Left hindlimb (tissue), 1 donor: ENCODE data around the gene DVL1.
"Not testable (repeated sequence)": the region's sequence is repeated elsewhere in the genome, so short reads cannot be mapped to it uniquely, and the experiment has no call there.

Experiments used
- DNase-seq: peaks from one replicate; pipeline ENCODE4 v3.0.0-alpha.2; 2018

The DVL1 gene

GRCh38 chr1:1349256-1350012 is at the start of gene DVL1:
DVL1 (minus strand) TSS chr1:1349418; CDS start chr1:1349065, 353 bp downstream.
- DNase-seq = peak; percentile 83

DNA sequence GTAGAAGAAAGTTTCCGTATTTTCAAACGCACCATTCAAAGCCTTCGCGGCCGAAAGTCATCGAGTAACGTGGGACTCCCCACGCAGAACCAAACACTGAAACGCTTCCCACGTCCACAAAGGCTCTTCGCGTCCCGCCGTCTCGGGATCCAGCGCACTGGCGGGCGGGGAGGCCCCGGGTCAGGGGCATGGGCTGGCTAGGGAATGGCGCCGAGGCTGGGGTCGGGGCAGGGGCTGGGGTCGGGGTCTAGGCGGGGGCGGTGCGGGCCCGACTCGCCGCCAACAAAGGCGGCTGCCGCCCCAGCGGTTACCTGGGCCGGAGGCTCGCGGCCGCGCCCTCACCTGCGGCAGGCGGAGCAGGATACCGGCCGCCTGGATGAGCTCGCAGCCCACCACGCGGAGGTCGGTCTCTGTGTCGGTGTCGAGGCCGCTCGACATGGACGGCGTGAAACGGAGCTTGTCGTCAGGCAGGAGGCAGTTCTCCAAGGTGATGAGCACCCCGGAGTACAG is 49.5 kb upstream of the DVL1 start:
- no peak for DNase-seq

DNA sequence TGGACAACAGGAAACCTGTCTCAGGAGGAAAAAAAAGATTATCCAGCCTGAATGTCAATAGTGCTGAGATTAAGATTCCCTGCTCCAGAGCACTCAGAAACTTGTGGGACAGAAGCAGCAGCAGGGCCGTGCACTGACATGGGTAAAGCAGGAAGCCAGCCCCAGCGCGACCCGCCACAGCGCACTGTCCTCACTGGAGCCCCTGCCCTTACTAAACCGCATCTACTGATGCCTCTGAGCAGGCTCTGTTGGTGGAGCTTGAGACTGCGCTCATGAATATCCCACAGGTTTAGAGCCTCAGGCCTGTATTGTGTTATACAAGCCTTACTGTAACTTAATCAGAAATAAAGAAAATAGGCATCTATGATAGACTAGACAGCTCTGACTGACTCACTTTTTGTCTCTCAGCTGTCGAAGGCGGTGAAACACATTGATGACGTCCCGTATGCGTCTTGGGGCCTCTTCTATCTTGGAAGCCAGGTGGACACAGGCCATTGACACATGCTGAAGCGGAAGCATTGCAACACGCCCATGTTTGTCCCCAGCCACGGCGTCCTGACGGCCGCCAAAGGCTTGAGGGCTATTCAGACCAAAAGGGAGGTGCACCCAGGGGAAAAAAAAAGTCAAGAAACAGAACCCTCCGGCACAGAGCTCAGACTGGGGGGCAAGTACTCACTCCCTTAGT is 48.8 kb upstream of the DVL1 start:
- no peak for DNase-seq

DNA sequence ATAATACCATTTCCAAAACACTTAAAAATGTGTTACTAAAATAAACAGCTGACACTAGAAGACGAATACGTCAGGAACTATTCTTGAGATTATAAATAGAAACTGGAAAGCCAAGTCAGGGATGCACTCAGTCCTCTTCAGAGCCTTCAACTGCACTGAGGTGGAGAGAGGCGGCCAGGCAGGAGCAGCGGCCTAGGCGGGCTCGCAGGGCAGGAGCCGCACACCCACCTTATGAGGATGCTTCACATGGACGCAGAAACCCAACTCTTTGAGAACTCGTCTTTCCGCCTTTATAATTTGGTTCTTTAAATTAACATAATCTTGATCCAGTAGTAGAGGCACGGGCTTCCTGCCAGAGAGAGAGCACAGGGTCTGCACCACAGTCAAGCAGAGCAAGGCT is 45.9 kb upstream of the DVL1 start:
- no peak for DNase-seq

- DNase-seq = no peak
These were observed 44.9 kb upstream of the DVL1 start for GRCh38 chr1:1394116-1394515.

GRCh38 chr1:1393428-1393827 is 44.2 kb upstream of the DVL1 start:
- no peak for DNase-seq

- no peak for DNase-seq
These were observed 43.8 kb upstream of the DVL1 start for GRCh38 chr1:1393014-1393413.

GRCh38 chr1:1391225-1391624 is 42.0 kb upstream of the DVL1 start:
- DNase-seq = no peak

DNA sequence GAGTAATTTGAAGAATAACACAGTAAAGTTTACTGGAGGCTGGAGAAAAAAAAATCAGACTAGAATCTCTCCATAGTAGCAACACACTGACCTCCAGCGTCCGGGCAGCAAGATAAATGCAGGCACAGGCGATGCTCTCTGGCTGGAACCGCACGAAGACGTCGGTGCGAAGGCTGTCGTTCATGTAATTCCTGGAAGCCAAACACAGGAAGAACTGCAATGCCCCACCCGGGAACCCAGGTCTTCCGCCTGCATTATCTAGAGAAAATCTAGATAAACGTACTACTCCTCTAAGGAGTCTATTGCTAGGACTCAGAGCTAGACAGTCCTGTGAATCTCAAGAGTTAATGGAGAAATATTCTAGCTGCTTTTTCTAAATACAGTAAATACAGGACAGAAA is 41.5 kb upstream of the DVL1 start:
- DNase-seq = no peak

DNA sequence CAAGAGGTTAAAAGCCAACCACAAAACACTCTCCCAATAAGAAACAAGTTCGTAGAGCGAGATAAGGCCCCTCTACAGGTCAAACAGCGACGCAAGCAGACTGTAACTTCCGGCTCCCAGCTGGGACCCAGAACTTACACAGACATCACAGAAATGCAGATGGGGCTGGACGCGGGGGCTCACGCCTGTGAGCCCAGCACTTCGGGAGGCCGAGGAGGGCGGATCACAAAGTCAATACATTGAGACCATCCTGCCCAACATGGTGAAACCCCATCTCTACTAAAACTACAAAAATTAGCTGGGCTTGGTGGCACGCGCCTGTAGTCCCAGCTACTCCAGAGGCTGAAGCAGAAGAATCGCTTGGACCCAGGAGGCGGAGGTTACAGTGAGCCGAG is 38.9 kb upstream of the DVL1 start:
- DNase-seq = no peak

DNA sequence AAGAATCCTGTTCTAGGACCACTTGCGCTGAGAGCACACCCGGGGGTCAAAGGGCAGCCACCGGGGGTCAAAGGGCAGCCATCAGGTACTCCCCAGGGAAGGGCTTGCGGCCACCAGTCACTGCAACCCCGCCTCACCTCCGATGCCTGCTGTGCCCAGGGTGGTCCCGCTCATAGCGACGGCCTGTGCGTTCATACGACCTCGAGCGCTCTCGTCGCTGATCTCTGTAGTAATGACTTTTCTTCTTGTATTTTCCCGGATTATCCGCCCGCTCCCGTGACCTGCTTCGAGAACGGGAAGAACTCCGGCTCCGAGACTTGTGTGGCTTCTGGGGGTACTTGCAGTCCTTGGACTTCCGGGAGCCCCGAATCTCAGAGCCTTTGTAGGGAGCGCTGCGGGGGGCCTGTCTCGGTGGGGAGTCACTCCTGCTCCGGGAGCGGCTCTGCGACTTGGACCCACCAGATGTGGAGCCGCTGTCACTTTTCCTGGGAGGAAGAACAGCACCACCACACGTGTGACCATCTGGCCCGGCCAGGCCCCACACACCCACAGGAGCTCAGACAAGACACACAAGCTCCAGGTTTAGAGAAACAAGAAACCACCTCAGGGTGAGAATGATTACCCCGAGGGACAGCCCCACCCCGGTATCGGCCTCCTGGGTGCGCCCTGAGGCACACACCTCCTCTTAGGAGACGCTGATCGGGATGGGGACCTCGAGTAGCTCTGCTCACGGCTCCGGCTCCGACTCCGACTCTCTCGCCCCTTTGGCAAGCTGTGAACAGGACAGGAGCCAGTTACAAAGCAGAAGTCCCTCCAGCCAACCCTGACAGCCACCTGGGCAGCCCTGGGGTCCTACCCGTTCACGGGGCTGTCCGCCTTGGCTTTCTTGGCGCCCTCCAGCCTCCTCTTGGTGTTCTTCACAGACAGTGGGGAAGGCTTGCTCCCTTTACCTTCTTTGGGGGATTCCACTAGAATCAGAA is 38.2 kb upstream of the DVL1 start:
- DNase-seq = no peak

DNA sequence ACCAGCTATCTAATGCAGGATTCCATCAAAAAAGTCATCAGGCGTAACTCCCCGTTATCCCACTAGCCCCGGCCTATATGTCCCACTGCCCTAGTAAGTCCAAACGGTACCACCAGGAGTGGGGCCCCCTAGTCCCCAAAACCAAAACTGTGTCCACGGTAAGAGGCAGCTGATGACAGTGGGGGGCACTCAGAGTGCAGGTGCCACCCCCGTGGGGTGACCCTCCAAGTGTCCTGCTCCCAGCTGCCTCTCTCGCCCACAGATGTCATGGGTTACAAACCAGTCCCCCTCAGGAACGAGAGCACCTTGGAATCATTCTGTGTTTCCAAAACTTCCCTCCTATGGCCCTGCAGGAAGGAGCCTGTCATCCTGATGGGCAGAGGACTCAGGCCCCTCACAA is 36.7 kb upstream of the DVL1 start:
- DNase-seq = no peak

GRCh38 chr1:1385339-1385738 is 36.1 kb upstream of the DVL1 start:
- not testable (repeated sequence) for DNase-seq

DNA sequence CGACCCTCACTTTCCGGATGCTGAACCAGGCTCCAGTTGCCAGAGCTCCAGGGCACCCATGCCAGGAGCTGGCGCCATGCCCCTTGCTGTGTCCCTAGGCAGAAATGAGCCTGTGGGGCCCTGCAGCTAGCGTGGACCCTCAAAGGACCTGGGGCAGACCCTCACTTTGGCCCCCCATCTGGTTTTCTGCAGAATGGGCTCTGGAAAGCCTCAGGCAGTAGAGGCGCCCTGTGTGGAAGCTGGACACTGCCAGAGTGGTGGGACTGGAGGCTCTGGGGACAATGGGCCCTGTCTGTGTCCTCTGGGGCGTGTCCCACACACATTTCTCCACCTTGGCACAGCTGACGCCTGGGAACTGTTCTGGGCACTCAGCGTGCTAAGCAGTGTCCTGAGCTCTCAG is 32.1 kb upstream of the DVL1 start:
- DNase-seq = no peak

- no peak for DNase-seq
These were observed 31.6 kb upstream of the DVL1 start for GRCh38 chr1:1380860-1381259.

DNA sequence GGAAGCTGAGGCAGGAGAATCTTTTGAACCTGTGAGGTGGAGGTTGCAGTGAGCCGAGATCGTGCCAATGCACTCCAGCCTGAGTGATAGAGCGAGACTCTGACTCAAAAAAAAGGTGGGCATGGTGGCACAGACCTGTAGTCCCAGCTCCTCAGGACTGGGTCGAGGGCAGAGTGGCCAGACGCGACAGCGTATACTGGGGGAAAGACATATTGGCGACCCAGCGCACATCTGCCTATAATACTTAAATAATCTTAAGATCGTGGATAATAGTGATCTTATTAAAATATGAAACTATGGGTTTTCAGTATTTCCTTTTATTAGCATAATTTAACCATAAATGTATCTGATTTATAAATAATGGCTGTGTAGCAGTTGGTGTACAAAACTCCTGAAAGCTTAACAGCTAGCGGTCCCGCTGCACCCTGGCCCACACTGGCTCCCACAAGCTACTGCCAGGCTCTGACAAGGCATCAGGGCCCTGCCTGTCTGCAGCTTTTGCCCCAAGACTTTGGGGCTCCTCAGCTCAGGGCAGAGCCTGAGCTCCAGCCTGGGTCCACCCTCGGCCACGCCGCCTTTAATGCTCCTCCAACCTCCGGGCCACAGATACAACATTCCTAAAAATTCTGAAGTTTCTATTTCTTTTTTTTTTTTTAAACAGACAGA is 28.5 kb upstream of the DVL1 start:
- DNase-seq = no peak

GRCh38 chr1:1376551-1377226 is 27.5 kb upstream of the DVL1 start:
- DNase-seq = no peak

- peak; percentile 99 for DNase-seq
These were observed 25.9 kb upstream of the DVL1 start, which contains the start of gene AURKAIP1 for GRCh38 chr1:1374929-1375662. AURKAIP1 (minus strand) TSS chr1:1375207; CDS start chr1:1374756, 451 bp downstream.

DNA sequence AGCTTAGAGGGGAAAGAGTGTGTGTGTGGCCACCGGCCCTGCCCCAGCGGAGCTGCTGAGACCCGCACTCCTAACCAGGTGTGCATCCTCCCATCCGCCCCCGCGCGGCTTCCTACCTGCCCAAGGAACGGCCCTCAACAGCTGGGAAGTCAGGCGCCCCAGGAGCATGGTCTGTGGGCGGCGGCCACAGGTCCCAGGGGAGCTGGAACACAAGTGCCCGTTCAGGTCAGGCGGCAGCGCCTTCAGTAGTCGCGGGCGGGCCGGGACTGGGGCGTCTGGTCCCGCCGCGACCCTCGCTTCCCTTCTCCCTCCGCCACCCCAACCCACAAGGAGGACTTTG is 25.3 kb upstream of the DVL1 start:
- DNase-seq = peak; percentile 44

DNA sequence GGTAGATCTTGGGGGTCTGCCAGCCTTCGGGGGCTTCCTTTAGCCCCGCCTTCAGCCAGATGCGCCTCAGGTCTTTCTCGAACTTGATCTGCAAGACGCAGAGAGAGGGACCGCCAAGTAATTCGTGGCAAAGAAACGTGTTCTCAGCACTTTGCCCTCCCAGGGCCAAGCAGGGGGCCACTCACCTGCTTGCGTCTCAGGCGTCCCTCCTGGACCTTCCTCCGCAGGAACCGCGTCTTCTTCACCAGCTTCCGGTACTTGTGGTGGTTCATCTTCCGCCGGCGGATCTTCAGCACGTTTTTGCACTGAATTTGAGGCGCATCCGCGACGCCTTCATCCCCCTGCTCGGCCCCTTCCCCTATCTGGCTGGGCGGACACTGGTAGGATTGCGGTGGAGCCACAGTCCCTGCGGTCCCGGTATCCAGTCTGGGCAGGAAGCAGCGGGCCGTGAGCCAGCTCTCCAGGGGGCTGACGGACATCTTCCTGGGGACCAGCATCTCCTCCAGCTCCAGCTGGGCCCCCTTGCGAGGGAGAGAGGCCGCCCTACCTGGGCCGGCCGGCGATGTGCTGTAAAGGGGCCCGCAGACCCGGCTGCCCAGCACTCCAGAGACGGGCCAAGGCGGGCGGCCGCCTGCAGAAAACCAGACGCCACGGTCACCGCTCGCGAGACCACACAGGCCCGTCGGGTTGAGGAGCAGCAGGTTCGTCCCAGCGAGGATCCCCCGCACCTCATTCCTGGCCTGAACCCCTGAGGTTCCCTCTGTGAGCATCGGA is 24.8 kb upstream of the DVL1 start:
- no peak for DNase-seq
